ENCODE results near the gene JAML.

Gene JAML

GRCh38 chr11:118147502-118147901, 77.3 kb downstream of the JAML start:
- no peak for ATAC-seq (replicated peaks)
- no peak overlapping the region for H3K27ac Mint-ChIP-seq
- no peak for DNase-seq
- peaks cover 27 to 57% of the 10 kb centered on the region in 2 donors for H3K27me3 Mint-ChIP-seq
- no peaks in the 10 kb centered on the region for H3K36me3 Mint-ChIP-seq (ENCODE audit: insufficient read depth)
- no peaks in the 10 kb centered on the region for H3K9me3 Mint-ChIP-seq
- no peak overlapping the region for H3K4me3 Mint-ChIP-seq
- H3K4me1 Mint-ChIP-seq (ENCODE audit: low read depth in 2 of 2): peaks cover 4 to 12% of the 10 kb centered on the region in 2 donors

GRCh38 chr11:118146554-118146953, 78.3 kb downstream of the JAML start:
- peaks cover 36 to 57% of the 10 kb centered on the region in 2 donors for H3K27me3 Mint-ChIP-seq
- H3K36me3 Mint-ChIP-seq (ENCODE audit: insufficient read depth): no peaks in the 10 kb centered on the region
- H3K4me3 Mint-ChIP-seq: peak overlapping the region; percentile 79 to 81
- ATAC-seq (replicated peaks) (no peak), DNase-seq (no peak)
- H3K9me3 Mint-ChIP-seq: no peaks in the 10 kb centered on the region
- peak overlapping the region in 1 of 2 donors; percentile 20 for H3K27ac Mint-ChIP-seq
- peaks cover 4 to 9% of the 10 kb centered on the region in 2 donors for H3K4me1 Mint-ChIP-seq (ENCODE audit: low read depth in 2 of 2)

GRCh38 chr11:118145285-118146227, 79.3 kb downstream of the JAML start:
- Mint-ChIP-seq H3K4me3 (peak overlapping the region; percentile 79 to 81), H3K36me3 (ENCODE audit: insufficient read depth) (no peaks in the 10 kb centered on the region), H3K27me3 (peaks cover 46 to 57% of the 10 kb centered on the region in 2 donors), H3K27ac (peak overlapping the region in 1 of 2 donors; percentile 20), H3K4me1 (ENCODE audit: low read depth in 2 of 2) (peaks cover 4 to 9% of the 10 kb centered on the region in 2 donors), H3K9me3 (no peaks in the 10 kb centered on the region)
- peak; percentile 94 for ATAC-seq (replicated peaks)
- DNase-seq: peak; percentile 79 to 83 (median 83)

GRCh38 chr11:118144301-118145268, 80.2 kb downstream of the JAML start:
- no peaks in the 10 kb centered on the region for H3K36me3 Mint-ChIP-seq (ENCODE audit: insufficient read depth)
- no peak for ATAC-seq (replicated peaks)
- peaks cover 4 to 9% of the 10 kb centered on the region in 2 donors for H3K4me1 Mint-ChIP-seq (ENCODE audit: low read depth in 2 of 2)
- no peaks in the 10 kb centered on the region for H3K9me3 Mint-ChIP-seq
- peaks cover 53 to 64% of the 10 kb centered on the region in 2 donors for H3K27me3 Mint-ChIP-seq
- DNase-seq: no peak
- peak overlapping the region; percentile 79 to 81 for H3K4me3 Mint-ChIP-seq
- no peak overlapping the region for H3K27ac Mint-ChIP-seq

All from effector memory CD8-positive, alpha-beta T cell (primary cell).